ENCODE results near the gene BICRA. TPM values are rescaled to one million over a fixed set of nuclear protein-coding genes. Genes with fewer than 3 reads are reported as not detected.
"Not testable (repeated sequence)": the region's sequence is repeated elsewhere in the genome, so short reads cannot be mapped to it uniquely, and the experiment has no call there.

BICRA gene
- total RNA-seq, 2 donors from 2014 or later: 13.3 to 26.3 TPM

- no peak overlapping the region for H3K27ac Mint-ChIP-seq
- H3K9me3 Mint-ChIP-seq: no peaks in the 10 kb centered on the region
- DNase-seq (ENCODE audit: low spot score in 2 of 2) (no peak), ATAC-seq (no peak)
- peaks cover 4% of the 10 kb centered on the region in 2 donors for H3K36me3 Mint-ChIP-seq
These were observed 10.3 kb upstream of the BICRA start for GRCh38 chr19:47598407-47599349.

- not testable (repeated sequence) for ATAC-seq; H3K36me3 Mint-ChIP-seq; DNase-seq (ENCODE audit: low spot score in 2 of 2); H3K9me3 Mint-ChIP-seq
- peak overlapping the region; percentile 73 to 77 for H3K27ac Mint-ChIP-seq
These were observed 9.2 kb upstream of the BICRA start for GRCh38 chr19:47599671-47600245.

- Mint-ChIP-seq H3K36me3 (peaks cover 4% of the 10 kb centered on the region in 2 donors), H3K27ac (peak overlapping the region; percentile 73 to 85), H3K9me3 (no peaks in the 10 kb centered on the region)
- ATAC-seq (peak; percentile 95 to 98), DNase-seq (ENCODE audit: low spot score in 2 of 2) (peak; percentile 97 to 98)
These were observed 8.4 kb upstream of the BICRA start for GRCh38 chr19:47600246-47601179.

- peak in 1 of 2 donors; percentile 10 for DNase-seq (ENCODE audit: low spot score in 2 of 2)
- Mint-ChIP-seq H3K36me3 (peaks cover 4% of the 10 kb centered on the region in 2 donors), H3K27ac (peak overlapping the region; percentile 73 to 85), H3K9me3 (no peaks in the 10 kb centered on the region)
- ATAC-seq: no peak
These were observed 7.6 kb upstream of the BICRA start for GRCh38 chr19:47601180-47601904.

GRCh38 chr19:47603706-47604565 is 5.0 kb upstream of the BICRA start:
- Mint-ChIP-seq H3K27ac (no peak overlapping the region), H3K9me3 (peaks cover 0 to 3% of the 10 kb centered on the region in 2 donors), H3K36me3 (peaks cover 4 to 14% of the 10 kb centered on the region in 2 donors)
- DNase-seq (ENCODE audit: low spot score in 2 of 2): no peak
- ATAC-seq: no peak

- H3K9me3 Mint-ChIP-seq: peaks cover 0 to 3% of the 10 kb centered on the region in 2 donors
- DNase-seq (ENCODE audit: low spot score in 2 of 2): no peak
- ATAC-seq: no peak
- peak overlapping the region; percentile 81 to 85 for H3K27ac Mint-ChIP-seq
- H3K36me3 Mint-ChIP-seq: peaks cover 0 to 10% of the 10 kb centered on the region in 2 donors
These were observed 1.3 kb upstream of the BICRA start for GRCh38 chr19:47607564-47608073.

GRCh38 chr19:47608074-47608918 is 638 bp upstream of the BICRA start:
- peaks cover 0 to 10% of the 10 kb centered on the region in 2 donors for H3K36me3 Mint-ChIP-seq
- ATAC-seq: peak; percentile 93 to 94
- peak; percentile 97 to 99 for DNase-seq (ENCODE audit: low spot score in 2 of 2)
- H3K9me3 Mint-ChIP-seq: peaks cover 0 to 3% of the 10 kb centered on the region in 2 donors
- H3K27ac Mint-ChIP-seq: peak overlapping the region; percentile 81 to 85

GRCh38 chr19:47609906-47610894 is 1.3 kb downstream of the BICRA start:
- Mint-ChIP-seq H3K27ac (peak overlapping the region in 1 of 2 donors; percentile 54), H3K9me3 (peaks cover 0 to 3% of the 10 kb centered on the region in 2 donors), H3K36me3 (peaks cover 0 to 10% of the 10 kb centered on the region in 2 donors)
- peak; percentile 41 to 66 for DNase-seq (ENCODE audit: low spot score in 2 of 2)
- peak in 1 of 2 donors; percentile 11 for ATAC-seq

- Mint-ChIP-seq H3K36me3 (peaks cover 0 to 10% of the 10 kb centered on the region in 2 donors), H3K9me3 (peaks cover 0 to 3% of the 10 kb centered on the region in 2 donors), H3K27ac (peak overlapping the region; percentile 20 to 54)
- ATAC-seq (no peak), DNase-seq (ENCODE audit: low spot score in 2 of 2) (no peak)
These were observed 2.0 kb downstream of the BICRA start for GRCh38 chr19:47610902-47611301.

- DNase-seq (ENCODE audit: low spot score in 2 of 2) (no peak), ATAC-seq (no peak)
- H3K36me3 Mint-ChIP-seq: no peaks in the 10 kb centered on the region
- H3K27ac Mint-ChIP-seq: no peak overlapping the region
- H3K9me3 Mint-ChIP-seq: no peaks in the 10 kb centered on the region
These were observed 4.5 kb downstream of the BICRA start for GRCh38 chr19:47613165-47614020.

GRCh38 chr19:47614021-47614295 is 5.0 kb downstream of the BICRA start:
- Mint-ChIP-seq H3K27ac (no peak overlapping the region), H3K9me3 (no peaks in the 10 kb centered on the region), H3K36me3 (no peaks in the 10 kb centered on the region)
- no peak for ATAC-seq
- no peak for DNase-seq (ENCODE audit: low spot score in 2 of 2)

- Mint-ChIP-seq H3K27ac (no peak overlapping the region), H3K9me3 (no peaks in the 10 kb centered on the region), H3K36me3 (no peaks in the 10 kb centered on the region)
- no peak for DNase-seq (ENCODE audit: low spot score in 2 of 2)
- ATAC-seq: no peak
These were observed 5.6 kb downstream of the BICRA start for GRCh38 chr19:47614559-47614958.

- no peak for ATAC-seq
- Mint-ChIP-seq H3K36me3 (no peaks in the 10 kb centered on the region), H3K27ac (peak overlapping the region in 1 of 2 donors; percentile 48), H3K9me3 (no peaks in the 10 kb centered on the region)
- no peak for DNase-seq (ENCODE audit: low spot score in 2 of 2)
These were observed 6.3 kb downstream of the BICRA start for GRCh38 chr19:47615230-47615629.

Data from activated naive CD4-positive, alpha-beta T cell treated with anti-CD3 and anti-CD28 coated beads, Interleukin-2, amount 50 U/mL, for 72 hours (primary cell).